Naive thymus-derived CD4-positive, alpha-beta T cell (primary cell): ENCODE measurements around the gene VPS25. TPM values are rescaled to one million over a fixed set of nuclear protein-coding genes. Genes with fewer than 3 reads are reported as not detected.

Source experiments
- ATAC-seq: fragments of 150-1000 bp; cut with Tn5 transposase; 2 replicates; pipeline ENCODE4 v1.10.0; 2021; ENCODE audit warnings: mild to moderate bottlenecking, moderate library complexity
- CTCF ChIA-PET: fragments of 350-600 bp; sonication (Branson Sonifier 250); formaldehyde crosslinking; loops from one replicate; lab custom pipeline; 2021; ENCODE audit warnings: antibody characterized with exemption; lab: Charles Lee
- POLR2A ChIA-PET: fragments of 350-600 bp; sonication (Branson Sonifier 250); formaldehyde crosslinking; loops from one replicate; lab custom pipeline; 2021; ENCODE audit warnings: antibody characterized with exemption, inconsistent platforms; lab: Charles Lee
- DNase-seq, 9 donors: peaks; one replicate each; pipeline versions ENCODE4 v3.0.0 to v3.0.0-alpha.2; 2020 to 2022; ENCODE audit warnings: mixed read lengths in 1 of 9
- H3K27ac ChIP-seq: one replicate; pipeline ENCODE4 v1.7.0; 2013; ENCODE audit warnings: mild to moderate bottlenecking, low read depth, low read length, moderate library complexity
- H3K27me3 ChIP-seq, 2 donors: one replicate each; pipeline ENCODE4 v1.7.0; 2013; ENCODE audit warnings: low read length in 2 of 2, mild to moderate bottlenecking in 2 of 2, moderate library complexity in 2 of 2; ENCODE audit not compliant: control insufficient read depth in 2 of 2, insufficient read depth in 2 of 2
- H3K36me3 ChIP-seq, 3 experiments: 1 replicate in 2 of 3; 2 replicates in 1 of 3; pipeline ENCODE4 v1.7.0; 2013; ENCODE audit warnings: low read length in 3 of 3, mild to moderate bottlenecking in 3 of 3, moderate library complexity in 1 of 3; ENCODE audit not compliant: insufficient read depth in 3 of 3, control insufficient read depth in 2 of 3
- H3K4me1 ChIP-seq, 2 donors: one replicate each; pipeline ENCODE4 v1.7.0; 2013; ENCODE audit warnings: low read length in 2 of 2, mild to moderate bottlenecking in 2 of 2, moderate library complexity in 1 of 2; ENCODE audit not compliant: control insufficient read depth in 2 of 2, insufficient read depth in 2 of 2
- H3K4me3 ChIP-seq: 2 replicates; pipeline ENCODE4 v1.7.0; 2013; ENCODE audit warnings: mild to moderate bottlenecking, low read length
- H3K9me3 ChIP-seq, 3 experiments: 1 replicate in 2 of 3; 2 replicates in 1 of 3; pipeline ENCODE4 v1.7.0; 2013; ENCODE audit warnings: low read length in 3 of 3; ENCODE audit not compliant: control insufficient read depth in 2 of 3
- H3K27ac Mint-ChIP-seq, 9 donors: one replicate each; pipeline ENCODE4 v1.8.0; 2020 to 2022; ENCODE audit warnings: mixed read lengths in 9 of 9, mild to moderate bottlenecking in 8 of 9, moderate library complexity in 5 of 9, inconsistent platforms in 2 of 9
- H3K27me3 Mint-ChIP-seq, 5 donors: one replicate each; pipeline ENCODE4 v1.8.0; 2021 to 2022; ENCODE audit warnings: mixed read lengths in 5 of 5, mild to moderate bottlenecking in 1 of 5
- H3K36me3 Mint-ChIP-seq, 5 donors: one replicate each; pipeline ENCODE4 v1.8.0; 2020 to 2022; ENCODE audit warnings: mixed read lengths in 5 of 5, mild to moderate bottlenecking in 3 of 5, inconsistent platforms in 1 of 5
- H3K4me1 Mint-ChIP-seq, 7 donors: one replicate each; pipeline ENCODE4 v1.8.0; 2020 to 2022; ENCODE audit warnings: mixed read lengths in 7 of 7, mild to moderate bottlenecking in 3 of 7, inconsistent platforms in 1 of 7
- H3K4me3 Mint-ChIP-seq, 10 donors: one replicate each; pipeline ENCODE4 v1.8.0; 2020 to 2022; ENCODE audit warnings: mild to moderate bottlenecking in 10 of 10, mixed read lengths in 10 of 10, moderate library complexity in 6 of 10, inconsistent platforms in 2 of 10
- H3K9me3 Mint-ChIP-seq, 11 donors: one replicate each; pipeline ENCODE4 v1.8.0; 2020 to 2022; ENCODE audit warnings: mixed read lengths in 11 of 11, mild to moderate bottlenecking in 4 of 11, inconsistent platforms in 1 of 11, moderate library complexity in 1 of 11
- intact Hi-C, 2 donors: fragments of 100-400 bp; cut with micrococcal nuclease; formaldehyde crosslinking; loops; one replicate each; pipeline ENCODE4 v1.15.1; 2023
- microRNA-seq: library from miRNA; unstranded; fragments of <30 nt; microRNA quantifications from one replicate; pipeline ENCODE4 v1.2.0, GENCODE V29; 2022; ENCODE audit warnings: borderline microRNAs expressed
- polyA plus RNA-seq, 2 donors: library from polyadenylated mRNA; unstranded; fragments of 300-500 nt; fragmentation: Illumina TruSeq; gene quantifications; one replicate each; pipeline ENCODE4 v1.2.3, GENCODE V29; 2021
- total RNA-seq, 6 experiments: library from RNA in 5 of 6; stranded (reverse) in 5 of 6; gene quantifications; 1 replicate in 5 of 6; 2 replicates in 1 of 6; pipeline ENCODE4 v1.2.3 and lab custom pipeline; 2021 to 2026

VPS25 gene
- total and polyA plus RNA-seq, 7 experiments from 2014 or later = 24.3 to 60.6 (median 39.6) TPM

DNA sequence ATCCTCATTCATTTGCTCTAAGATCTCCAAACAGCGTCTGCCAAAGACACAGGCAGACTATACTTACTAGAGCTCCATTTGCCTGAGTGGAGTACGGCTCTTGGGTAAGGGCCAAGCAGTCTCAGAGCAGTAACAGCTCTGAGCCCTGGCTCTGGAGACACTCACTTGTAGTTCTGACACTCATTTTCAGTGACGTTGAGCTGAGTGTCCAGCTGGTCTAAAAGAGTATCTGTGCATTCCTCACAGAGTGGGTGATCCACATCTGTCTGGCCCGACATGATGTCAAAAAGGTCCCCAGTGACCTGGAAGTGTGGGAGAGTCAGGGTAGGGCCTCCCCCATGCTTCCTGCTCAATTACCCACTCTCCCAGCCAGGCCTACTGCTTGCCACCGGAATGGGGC, 45.1 kb downstream of the VPS25 start:
- ATAC-seq (no peak), DNase-seq (no peak)
- intact Hi-C loops = no loop called here
- no peak overlapping the region for H3K27ac ChIP-seq
- H3K27ac Mint-ChIP-seq = no peak overlapping the region
- H3K4me3 Mint-ChIP-seq = no peak overlapping the region
- H3K27me3 ChIP-seq = no peaks in the 10 kb centered on the region
- peaks cover 2 to 8% of the 10 kb centered on the region in 2 donors for H3K4me1 ChIP-seq
- peaks cover 8 to 33% (median 23%) of the 10 kb centered on the region in 7 donors for H3K4me1 Mint-ChIP-seq
- POLR2A ChIA-PET = interaction anchor here (0.6 to 1.0 kb wide), 2 partner anchors 12 to 190 kb away, joined by 3 to 4 read pairs; no protein-coding TSS in a partner anchor
- peaks cover 36 to 83% (median 41%) of the 10 kb centered on the region in 3 experiments for H3K36me3 ChIP-seq
- no peaks in the 10 kb centered on the region for H3K27me3 Mint-ChIP-seq
- no peak overlapping the region for H3K4me3 ChIP-seq
- CTCF ChIA-PET = no interaction called here
- no peaks in the 10 kb centered on the region for H3K9me3 ChIP-seq
- H3K36me3 Mint-ChIP-seq = peaks cover 24 to 54% (median 34%) of the 10 kb centered on the region in 5 donors
- H3K9me3 Mint-ChIP-seq = peaks cover 0 to 1% (median 0%) of the 10 kb centered on the region in 11 donors

DNA sequence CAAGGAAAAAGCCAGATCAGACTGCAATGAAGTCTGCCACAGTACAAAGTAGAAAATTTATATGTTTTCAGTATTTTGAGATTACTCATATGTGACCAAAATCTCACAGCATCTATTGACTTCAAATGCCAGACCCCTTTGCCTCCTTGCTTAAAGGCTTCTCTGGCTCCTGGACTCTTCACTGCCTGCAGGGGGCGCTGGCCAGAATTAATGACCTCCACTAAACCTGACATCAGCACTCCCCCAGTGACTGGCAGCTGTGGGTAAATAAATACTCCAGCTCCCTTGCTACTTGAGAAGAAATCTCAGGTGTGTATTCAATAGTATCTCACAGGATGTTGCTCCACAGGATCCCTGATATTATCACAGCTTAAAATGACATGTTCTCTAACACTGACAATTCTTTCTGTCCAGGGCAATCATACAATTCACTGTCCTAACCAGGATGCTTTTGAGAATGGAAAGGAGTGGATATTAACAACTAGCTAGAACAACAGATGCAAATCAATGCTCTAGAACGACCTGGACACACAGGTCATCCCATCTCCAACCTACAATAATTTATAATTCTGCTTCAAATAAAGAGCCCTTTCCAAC, 46.8 kb downstream of the VPS25 start:
- Mint-ChIP-seq H3K9me3 (peaks cover 0 to 1% (median 0%) of the 10 kb centered on the region in 11 donors), H3K36me3 (peaks cover 15 to 39% (median 25%) of the 10 kb centered on the region in 5 donors), H3K27ac (peak overlapping the region in 4 of 9 donors; percentile 6 to 43 (median 27)), H3K4me1 (peaks cover 19 to 42% (median 28%) of the 10 kb centered on the region in 7 donors), H3K4me3 (peak overlapping the region in 2 of 10 donors; percentile 1 to 22), H3K27me3 (no peaks in the 10 kb centered on the region)
- H3K9me3 ChIP-seq = no peaks in the 10 kb centered on the region
- DNase-seq (peak; percentile 16 to 57 (median 34)), ATAC-seq (no peak)
- CTCF ChIA-PET = interaction anchor here (0.6 to 1.6 kb wide), 4 partner anchors 8 to 1224 kb away, joined by 3 to 5 read pairs (median 3); no protein-coding TSS in a partner anchor
- intact Hi-C loops = loop anchor here (5.0 to 10.0 kb wide), 5 partner anchors 95 to 1187 kb away; partner anchors contain the start of genes BRCA1 (in 1 of the 2) and DNAJC7 (in 1 of the 2)
- POLR2A ChIA-PET = no interaction called here
- peak overlapping the region; percentile 40 for H3K27ac ChIP-seq
- H3K4me3 ChIP-seq = no peak overlapping the region
- H3K27me3 ChIP-seq = no peaks in the 10 kb centered on the region
- H3K36me3 ChIP-seq = peaks cover 30 to 72% (median 41%) of the 10 kb centered on the region in 3 experiments
- H3K4me1 ChIP-seq = peaks cover 6 to 12% of the 10 kb centered on the region in 2 donors

DNA sequence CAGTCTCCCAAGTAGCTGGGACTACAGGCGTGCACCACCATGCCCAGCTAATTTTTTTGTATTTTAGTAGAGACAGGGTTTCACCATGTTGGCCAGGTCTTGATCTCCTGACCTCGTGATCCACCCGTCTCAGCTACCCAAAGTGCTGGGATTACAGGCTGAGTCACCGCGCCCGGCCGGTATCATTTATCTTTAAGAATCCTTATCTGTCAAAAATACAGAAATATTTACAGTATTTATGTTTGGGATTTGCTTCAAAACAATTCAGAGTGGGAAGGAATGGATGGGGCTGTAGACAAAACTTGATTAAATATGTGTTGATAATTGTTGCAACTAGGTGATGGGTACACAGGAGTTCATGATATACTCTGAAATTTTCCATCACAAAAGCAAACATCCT, 47.9 kb downstream of the VPS25 start:
- Histone ChIP-seq H3K4me1 (peaks cover 6 to 12% of the 10 kb centered on the region in 2 donors), H3K27me3 (no peaks in the 10 kb centered on the region), H3K4me3 (no peak overlapping the region), H3K9me3 (no peaks in the 10 kb centered on the region), H3K27ac (no peak overlapping the region), H3K36me3 (peaks cover 25 to 60% (median 33%) of the 10 kb centered on the region in 3 experiments)
- H3K27me3 Mint-ChIP-seq = no peaks in the 10 kb centered on the region
- peak overlapping the region in 6 of 9 donors; percentile 6 to 76 (median 54) for H3K27ac Mint-ChIP-seq
- ATAC-seq (no peak), DNase-seq (no peak)
- intact Hi-C loops = loop anchor here (5.0 to 10.0 kb wide), 5 partner anchors 96 to 1186 kb away; partner anchors contain the start of genes BRCA1 (in 1 of the 2) and DNAJC7 (in 1 of the 2)
- ChIA-PET CTCF (interaction anchor here (1.0 to 1.6 kb wide), 2 partner anchors 9 to 518 kb away, joined by 3 read pairs; no protein-coding TSS in a partner anchor), POLR2A (interaction anchor here (0.6 to 0.8 kb wide), 2 partner anchors 12 to 543 kb away, joined by 4 read pairs; partner anchors contain the start of gene PSME3)
- peaks cover 9 to 29% (median 22%) of the 10 kb centered on the region in 5 donors for H3K36me3 Mint-ChIP-seq
- peaks cover 0 to 1% (median 0%) of the 10 kb centered on the region in 11 donors for H3K9me3 Mint-ChIP-seq
- H3K4me1 Mint-ChIP-seq = peaks cover 19 to 41% (median 29%) of the 10 kb centered on the region in 7 donors
- H3K4me3 Mint-ChIP-seq = peak overlapping the region in 2 of 10 donors; percentile 19 to 59

DNA sequence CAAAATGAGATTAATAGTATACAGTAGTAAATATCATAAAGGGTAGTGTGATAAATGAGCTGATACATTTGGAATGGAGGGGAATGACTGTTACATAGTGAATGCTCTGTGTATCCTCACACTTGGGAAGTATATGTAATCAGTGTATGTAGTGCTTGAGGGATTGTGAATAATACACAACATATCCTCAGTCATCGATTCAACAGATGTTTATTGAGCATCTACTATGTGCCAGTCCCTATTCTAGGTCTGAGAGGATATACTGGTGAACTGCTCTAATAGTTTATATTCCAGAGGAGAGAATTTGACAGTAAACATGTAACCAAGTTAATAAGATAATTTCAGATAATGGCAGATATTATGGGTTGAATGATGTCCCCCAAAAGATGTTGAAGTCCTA, 54.2 kb downstream of the VPS25 start:
- ChIA-PET POLR2A (interaction anchor here (0.6 to 1.9 kb wide), 2 partner anchors 18 to 21 kb away, joined by 4 to 5 read pairs; no protein-coding TSS in a partner anchor), CTCF (no interaction called here)
- peak overlapping the region in 1 of 9 donors; percentile 18 for H3K27ac Mint-ChIP-seq
- no peak overlapping the region for H3K27ac ChIP-seq
- no peaks in the 10 kb centered on the region for H3K9me3 ChIP-seq
- no peak overlapping the region for H3K4me3 ChIP-seq
- intact Hi-C loops = loop anchor here (10.0 kb wide), 2 partner anchors 103 to 537 kb away; no protein-coding TSS in a partner anchor
- peaks cover 0 to 5% (median 0%) of the 10 kb centered on the region in 5 donors for H3K36me3 Mint-ChIP-seq
- H3K4me3 Mint-ChIP-seq = no peak overlapping the region
- no peak for DNase-seq
- peaks cover 0 to 5% (median 0%) of the 10 kb centered on the region in 3 experiments for H3K36me3 ChIP-seq
- H3K27me3 ChIP-seq = no peaks in the 10 kb centered on the region
- no peak for ATAC-seq
- peaks cover 9 to 12% of the 10 kb centered on the region in 2 donors for H3K4me1 ChIP-seq
- H3K27me3 Mint-ChIP-seq = peaks cover 0 to 19% (median 10%) of the 10 kb centered on the region in 5 donors
- H3K9me3 Mint-ChIP-seq = no peaks in the 10 kb centered on the region
- H3K4me1 Mint-ChIP-seq = peaks cover 9 to 38% (median 20%) of the 10 kb centered on the region in 7 donors

Small RNA genes within 50 kb of the gene (microRNA-seq; reads per million reads assigned to microRNA genes)
- gene MIR6781 = not detected

Other genes with a start within 250 kb of the VPS25 start
- gene NAGLU, start 237.2 kb upstream of the VPS25 start, total RNA-seq = 10 to 100 TPM; 18.0 to 27.1 (median 22.3) TPM
- gene NAGLU, start 237.2 kb upstream of the VPS25 start, polyA plus RNA-seq = 10 to 100 TPM in 1 of 2 donors, 1 to 10 TPM in 1; 6.6 to 17.6 TPM
- gene HSD17B1, start 220.5 kb upstream of the VPS25 start, total RNA-seq = 1 to 10 TPM; 1.2 to 2.2 (median 1.9) TPM
- gene HSD17B1, start 220.5 kb upstream of the VPS25 start, polyA plus RNA-seq = under 1 TPM; 0.39 to 0.59 TPM
- gene COASY, start 211.3 kb upstream of the VPS25 start, total RNA-seq = 10 to 100 TPM; 45.3 to 76.9 (median 64.5) TPM
- gene COASY, start 211.3 kb upstream of the VPS25 start, polyA plus RNA-seq = 10 to 100 TPM; 56.0 to 59.2 TPM
- 10 to 100 TPM; 35.3 to 73.9 (median 65.1) TPM for gene MLX, start 206.3 kb upstream of the VPS25 start, total RNA-seq
- 10 to 100 TPM; 28.1 to 46.8 TPM for gene MLX, start 206.3 kb upstream of the VPS25 start, polyA plus RNA-seq
- gene PSMC3IP, start 195.7 kb upstream of the VPS25 start, total RNA-seq = 10 to 100 TPM in 1 of 5 experiments, 1 to 10 TPM in 4; 2.7 to 14.0 (median 5.2) TPM
- gene PSMC3IP, start 195.7 kb upstream of the VPS25 start, polyA plus RNA-seq = 1 to 10 TPM; 1.3 to 1.6 TPM
- gene RETREG3, start 164.1 kb upstream of the VPS25 start, total RNA-seq = 100 to 1,000 TPM in 2 of 5 experiments, 10 to 100 TPM in 3; 53.3 to 132 (median 75.7) TPM
- gene RETREG3, start 164.1 kb upstream of the VPS25 start, polyA plus RNA-seq = 100 to 1,000 TPM; 131 to 136 TPM
- 10 to 100 TPM in 3 of 5 experiments, 1 to 10 TPM in 2; 7.8 to 54.4 (median 12.5) TPM for gene TUBG1, start 163.8 kb upstream of the VPS25 start, total RNA-seq
- 10 to 100 TPM in 1 of 2 donors, 1 to 10 TPM in 1; 4.8 to 12.5 TPM for gene TUBG1, start 163.8 kb upstream of the VPS25 start, polyA plus RNA-seq
- gene TUBG2, start 114.2 kb upstream of the VPS25 start, total RNA-seq = 10 to 100 TPM in 4 of 5 experiments, 1 to 10 TPM in 1; 9.0 to 20.3 (median 15.3) TPM
- 1 to 10 TPM; 4.9 to 8.7 TPM for gene TUBG2, start 114.2 kb upstream of the VPS25 start, polyA plus RNA-seq
- 1 to 10 TPM in 2 of 5 experiments, under 1 TPM in 1, not detected in 2; 0.89 to 1.6 (median 1.1) TPM for gene PLEKHH3, start 96.5 kb upstream of the VPS25 start, total RNA-seq
- not detected for gene PLEKHH3, start 96.5 kb upstream of the VPS25 start, polyA plus RNA-seq
- 1 to 10 TPM in 2 of 5 experiments, under 1 TPM in 3; 0.56 to 1.7 (median 0.67) TPM for gene CCR10, start 91.6 kb upstream of the VPS25 start, total RNA-seq
- under 1 TPM; 0.22 to 0.44 TPM for gene CCR10, start 91.6 kb upstream of the VPS25 start, polyA plus RNA-seq
- gene CNTNAP1, start 90.9 kb upstream of the VPS25 start, total RNA-seq = 1 to 10 TPM in 4 of 5 experiments, under 1 TPM in 1; 0.92 to 2.4 (median 2.1) TPM
- under 1 TPM; 0.04 to 0.86 TPM for gene CNTNAP1, start 90.9 kb upstream of the VPS25 start, polyA plus RNA-seq
- gene EZH1, start 28.4 kb upstream of the VPS25 start, total RNA-seq = 100 to 1,000 TPM in 2 of 5 experiments, 10 to 100 TPM in 3; 50.9 to 212 (median 95.4) TPM
- 10 to 100 TPM; 30.2 to 51.4 TPM for gene EZH1, start 28.4 kb upstream of the VPS25 start, polyA plus RNA-seq
- gene RAMP2, start 12.2 kb upstream of the VPS25 start, total RNA-seq = not detected
- not detected for gene RAMP2, start 12.2 kb upstream of the VPS25 start, polyA plus RNA-seq
- under 1 TPM; 0.10 to 0.51 (median 0.24) TPM for gene WNK4, start 7.2 kb downstream of the VPS25 start, total RNA-seq
- gene WNK4, start 7.2 kb downstream of the VPS25 start, polyA plus RNA-seq = not detected
- gene COA3, start 25.3 kb downstream of the VPS25 start, total RNA-seq = 10 to 100 TPM in 4 of 5 experiments, 1 to 10 TPM in 1; 7.6 to 48.1 (median 27.6) TPM
- gene COA3, start 25.3 kb downstream of the VPS25 start, polyA plus RNA-seq = 100 to 1,000 TPM; 108 to 118 TPM
- not detected for gene CNTD1, start 25.4 kb downstream of the VPS25 start, total RNA-seq
- gene CNTD1, start 25.4 kb downstream of the VPS25 start, polyA plus RNA-seq = under 1 TPM; 0.24 to 0.32 TPM
- 100 to 1,000 TPM in 3 of 5 experiments, 10 to 100 TPM in 2; 84.7 to 130 (median 107) TPM for gene BECN1, start 50.8 kb downstream of the VPS25 start, total RNA-seq
- 100 to 1,000 TPM; 111 to 124 TPM for gene BECN1, start 50.8 kb downstream of the VPS25 start, polyA plus RNA-seq
- 100 to 1,000 TPM in 1 of 5 experiments, 10 to 100 TPM in 4; 53.8 to 116 (median 65.9) TPM for gene PSME3, start 59.9 kb downstream of the VPS25 start, total RNA-seq
- 100 to 1,000 TPM; 109 to 116 TPM for gene PSME3, start 59.9 kb downstream of the VPS25 start, polyA plus RNA-seq
- gene AOC2, start 71.1 kb downstream of the VPS25 start, total RNA-seq = 1 to 10 TPM; 3.0 to 3.5 (median 3.2) TPM
- not detected for gene AOC2, start 71.1 kb downstream of the VPS25 start, polyA plus RNA-seq
- 1 to 10 TPM in 4 of 5 experiments, under 1 TPM in 1; 0.98 to 2.0 (median 1.1) TPM for gene AOC3, start 77.8 kb downstream of the VPS25 start, total RNA-seq
- not detected for gene AOC3, start 77.8 kb downstream of the VPS25 start, polyA plus RNA-seq
- not detected for gene G6PC1, start 127.3 kb downstream of the VPS25 start, total RNA-seq
- gene G6PC1, start 127.3 kb downstream of the VPS25 start, polyA plus RNA-seq = not detected
- gene AARSD1, start 191.0 kb downstream of the VPS25 start, total RNA-seq = 10 to 100 TPM; 46.5 to 86.7 (median 56.6) TPM
- 10 to 100 TPM; 45.2 to 48.5 TPM for gene AARSD1, start 191.0 kb downstream of the VPS25 start, polyA plus RNA-seq
- under 1 TPM in 2 of 5 experiments, not detected in 3; 0.69 to 0.94 TPM for gene PTGES3L, start 206.6 kb downstream of the VPS25 start, total RNA-seq
- gene PTGES3L, start 206.6 kb downstream of the VPS25 start, polyA plus RNA-seq = not detected
- gene RUNDC1, start 207.1 kb downstream of the VPS25 start, total RNA-seq = 10 to 100 TPM; 12.2 to 21.4 (median 19.4) TPM
- 10 to 100 TPM; 13.2 to 17.0 TPM for gene RUNDC1, start 207.1 kb downstream of the VPS25 start, polyA plus RNA-seq
- gene RPL27, start 225.0 kb downstream of the VPS25 start, total RNA-seq = 1,000 to 10,000 TPM in 4 of 5 experiments, 100 to 1,000 TPM in 1; 951 to 1,861 (median 1,662) TPM
- gene RPL27, start 225.0 kb downstream of the VPS25 start, polyA plus RNA-seq = 1,000 to 10,000 TPM; 2,130 to 2,713 TPM
- 100 to 1,000 TPM in 1 of 5 experiments, 10 to 100 TPM in 4; 23.5 to 145 (median 32.1) TPM for gene IFI35, start 233.3 kb downstream of the VPS25 start, total RNA-seq
- gene IFI35, start 233.3 kb downstream of the VPS25 start, polyA plus RNA-seq = 10 to 100 TPM; 49.8 to 50.6 TPM
- 10 to 100 TPM; 12.8 to 50.9 (median 34.9) TPM for gene VAT1, start 248.9 kb downstream of the VPS25 start, total RNA-seq
- 10 to 100 TPM; 34.9 to 52.3 TPM for gene VAT1, start 248.9 kb downstream of the VPS25 start, polyA plus RNA-seq